OCI-M1 (cell line): ENCODE data around the gene NDUFC1.
A peak's percentile ranks its signal among the peaks of the same experiment; 100 is the strongest.
"Not testable (repeated sequence)": the region's sequence is repeated elsewhere in the genome, so short reads cannot be mapped to it uniquely, and the experiment has no call there.

ENCODE experiments used
- DNase-seq: peaks from one replicate; lab custom pipeline; 2025; lab: John Stamatoyannopoulos, UW

NDUFC1 gene

GRCh38 chr4:139301821-139302611 lies at the start of gene NDUFC1:
TSS of gene NDUFC1 (minus strand) at chr4:139302477. CDS start at chr4:139295798, 6,679 bp downstream.
- DNase-seq, result peak; percentile 84

GRCh38 chr4:139337612-139338011 lies 35.3 kb upstream of the NDUFC1 start:
- peak; percentile 93 for DNase-seq

- no peak for DNase-seq
These were observed 30.8 kb upstream of the NDUFC1 start for GRCh38 chr4:139333046-139333445.

GRCh38 chr4:139331185-139331584 lies 28.9 kb upstream of the NDUFC1 start:
- no peak for DNase-seq

- peak; percentile 60 for DNase-seq
These were observed 28.0 kb upstream of the NDUFC1 start for GRCh38 chr4:139330283-139330682.

- DNase-seq, result no peak
These were observed 27.5 kb upstream of the NDUFC1 start for GRCh38 chr4:139329665-139330200.

GRCh38 chr4:139324620-139325019 lies 22.3 kb upstream of the NDUFC1 start:
- no peak for DNase-seq

GRCh38 chr4:139322541-139322940 lies 20.3 kb upstream of the NDUFC1 start:
- DNase-seq, result not testable (repeated sequence)

- peak; percentile 45 for DNase-seq
These were observed 19.8 kb upstream of the NDUFC1 start for GRCh38 chr4:139322070-139322469.

- no peak for DNase-seq
These were observed 17.3 kb upstream of the NDUFC1 start for GRCh38 chr4:139319571-139319970.

GRCh38 chr4:139317635-139318034 lies 15.4 kb upstream of the NDUFC1 start:
- DNase-seq, result no peak

- peak; percentile 94 for DNase-seq
These were observed 14.5 kb upstream of the NDUFC1 start for GRCh38 chr4:139316733-139317132.

- DNase-seq, result peak; percentile 62
These were observed 13.0 kb upstream of the NDUFC1 start for GRCh38 chr4:139315221-139315675.

GRCh38 chr4:139314047-139314800 lies 11.9 kb upstream of the NDUFC1 start:
- DNase-seq, result no peak

GRCh38 chr4:139313414-139313813 lies 11.1 kb upstream of the NDUFC1 start:
- not testable (repeated sequence) for DNase-seq

GRCh38 chr4:139312552-139313332 lies 10.5 kb upstream of the NDUFC1 start:
- DNase-seq, result peak; percentile 85

- no peak for DNase-seq
These were observed 9.6 kb upstream of the NDUFC1 start for GRCh38 chr4:139311909-139312308.

GRCh38 chr4:139304920-139305319 lies 2.6 kb upstream of the NDUFC1 start:
- no peak for DNase-seq

GRCh38 chr4:139301113-139301820 lies 1.0 kb downstream of the NDUFC1 start, which contains the start of gene NAA15:
TSS of gene NAA15 (plus strand) at chr4:139301505. CDS start at chr4:139301778, 273 bp downstream.
- DNase-seq, result peak; percentile 99

GRCh38 chr4:139300431-139301112 lies 1.7 kb downstream of the NDUFC1 start:
- peak; percentile 88 for DNase-seq

GRCh38 chr4:139299536-139299935 lies 2.7 kb downstream of the NDUFC1 start:
- peak; percentile 60 for DNase-seq
